Activated naive CD8-positive, alpha-beta T cell (primary cell): ENCODE results near the gene CSMD2.

ENCODE experiments used
- H3K27ac Mint-ChIP-seq: one replicate; pipeline ENCODE4 v1.8.0; 2021; ENCODE audit warnings: mixed read lengths
- H3K27me3 Mint-ChIP-seq: one replicate; pipeline ENCODE4 v1.8.0; 2021; ENCODE audit warnings: mixed read lengths
- H3K36me3 Mint-ChIP-seq: one replicate; pipeline ENCODE4 v1.8.0; 2021; ENCODE audit warnings: mixed read lengths
- H3K4me1 Mint-ChIP-seq: one replicate; pipeline ENCODE4 v1.8.0; 2021; ENCODE audit warnings: low read depth, mixed read lengths
- H3K4me3 Mint-ChIP-seq: one replicate; pipeline ENCODE4 v1.8.0; 2021; ENCODE audit warnings: mild to moderate bottlenecking, mixed read lengths
- H3K9me3 Mint-ChIP-seq: one replicate; pipeline ENCODE4 v1.8.0; 2021; ENCODE audit warnings: low read depth, mixed read lengths

The CSMD2 gene

GRCh38 chr1:33601751-33602150 is 563.3 kb downstream of the CSMD2 start:
- Mint-ChIP-seq H3K27me3 (peaks cover 11% of the 10 kb centered on the region), H3K4me3 (no peak overlapping the region), H3K36me3 (no peaks in the 10 kb centered on the region), H3K9me3 (no peaks in the 10 kb centered on the region), H3K4me1 (no peaks in the 10 kb centered on the region), H3K27ac (no peak overlapping the region)

- no peaks in the 10 kb centered on the region for H3K4me1 Mint-ChIP-seq
- no peak overlapping the region for H3K4me3 Mint-ChIP-seq
- no peaks in the 10 kb centered on the region for H3K36me3 Mint-ChIP-seq
- no peak overlapping the region for H3K27ac Mint-ChIP-seq
- peaks cover 19% of the 10 kb centered on the region for H3K27me3 Mint-ChIP-seq
- H3K9me3 Mint-ChIP-seq = no peaks in the 10 kb centered on the region
These were observed 565.4 kb downstream of the CSMD2 start for GRCh38 chr1:33599516-33600115.

- no peaks in the 10 kb centered on the region for H3K36me3 Mint-ChIP-seq
These were observed 576.3 kb downstream of the CSMD2 start for GRCh38 chr1:33588726-33589125.

GRCh38 chr1:33586795-33587194 is 578.2 kb downstream of the CSMD2 start:
- H3K4me1 Mint-ChIP-seq = no peaks in the 10 kb centered on the region
- H3K27me3 Mint-ChIP-seq = peaks cover 6% of the 10 kb centered on the region
- no peaks in the 10 kb centered on the region for H3K36me3 Mint-ChIP-seq
- H3K9me3 Mint-ChIP-seq = no peaks in the 10 kb centered on the region
- no peak overlapping the region for H3K27ac Mint-ChIP-seq
- no peak overlapping the region for H3K4me3 Mint-ChIP-seq

More at GRCh38 chr1:33588726-33589125, 576.3 kb downstream of the CSMD2 start:
- H3K27me3 Mint-ChIP-seq = peaks cover 6% of the 10 kb centered on the region
- no peaks in the 10 kb centered on the region for H3K9me3 Mint-ChIP-seq
- H3K4me1 Mint-ChIP-seq = no peaks in the 10 kb centered on the region
- no peak overlapping the region for H3K27ac Mint-ChIP-seq
- no peak overlapping the region for H3K4me3 Mint-ChIP-seq

- no peaks in the 10 kb centered on the region for H3K36me3 Mint-ChIP-seq
- no peaks in the 10 kb centered on the region for H3K9me3 Mint-ChIP-seq
- peaks cover 6% of the 10 kb centered on the region for H3K27me3 Mint-ChIP-seq
- no peaks in the 10 kb centered on the region for H3K4me1 Mint-ChIP-seq
- H3K27ac Mint-ChIP-seq = no peak overlapping the region
- H3K4me3 Mint-ChIP-seq = no peak overlapping the region
These were observed 578.9 kb downstream of the CSMD2 start for GRCh38 chr1:33586106-33586505.

GRCh38 chr1:33583567-33583966 is 581.5 kb downstream of the CSMD2 start:
- Mint-ChIP-seq H3K4me1 (no peaks in the 10 kb centered on the region), H3K9me3 (no peaks in the 10 kb centered on the region), H3K4me3 (no peak overlapping the region), H3K36me3 (no peaks in the 10 kb centered on the region), H3K27me3 (peaks cover 10% of the 10 kb centered on the region), H3K27ac (no peak overlapping the region)

- H3K4me3 Mint-ChIP-seq = no peak overlapping the region
- H3K27ac Mint-ChIP-seq = no peak overlapping the region
- H3K36me3 Mint-ChIP-seq = no peaks in the 10 kb centered on the region
- H3K9me3 Mint-ChIP-seq = no peaks in the 10 kb centered on the region
- H3K27me3 Mint-ChIP-seq = peaks cover 18% of the 10 kb centered on the region
- no peaks in the 10 kb centered on the region for H3K4me1 Mint-ChIP-seq
These were observed 586.2 kb downstream of the CSMD2 start for GRCh38 chr1:33578557-33579448.

- H3K4me1 Mint-ChIP-seq = no peaks in the 10 kb centered on the region
- H3K27me3 Mint-ChIP-seq = peaks cover 27% of the 10 kb centered on the region
- no peaks in the 10 kb centered on the region for H3K36me3 Mint-ChIP-seq
- no peaks in the 10 kb centered on the region for H3K9me3 Mint-ChIP-seq
- no peak overlapping the region for H3K4me3 Mint-ChIP-seq
- no peak overlapping the region for H3K27ac Mint-ChIP-seq
These were observed 587.4 kb downstream of the CSMD2 start for GRCh38 chr1:33577663-33578062.

GRCh38 chr1:33576821-33577599 is 588.0 kb downstream of the CSMD2 start:
- H3K4me3 Mint-ChIP-seq = no peak overlapping the region
- no peaks in the 10 kb centered on the region for H3K9me3 Mint-ChIP-seq
- H3K27me3 Mint-ChIP-seq = peaks cover 27% of the 10 kb centered on the region
- no peaks in the 10 kb centered on the region for H3K36me3 Mint-ChIP-seq
- no peaks in the 10 kb centered on the region for H3K4me1 Mint-ChIP-seq
- no peak overlapping the region for H3K27ac Mint-ChIP-seq

- Mint-ChIP-seq H3K9me3 (no peaks in the 10 kb centered on the region), H3K4me1 (no peaks in the 10 kb centered on the region), H3K36me3 (no peaks in the 10 kb centered on the region), H3K27me3 (peaks cover 29% of the 10 kb centered on the region), H3K4me3 (no peak overlapping the region), H3K27ac (no peak overlapping the region)
These were observed 589.6 kb downstream of the CSMD2 start for GRCh38 chr1:33575324-33575879.

GRCh38 chr1:33573661-33574060 is 591.4 kb downstream of the CSMD2 start:
- Mint-ChIP-seq H3K4me1 (no peaks in the 10 kb centered on the region), H3K36me3 (no peaks in the 10 kb centered on the region), H3K27ac (no peak overlapping the region), H3K4me3 (no peak overlapping the region), H3K27me3 (peaks cover 26% of the 10 kb centered on the region), H3K9me3 (no peaks in the 10 kb centered on the region)

- Mint-ChIP-seq H3K9me3 (no peaks in the 10 kb centered on the region), H3K27ac (no peak overlapping the region), H3K4me3 (no peak overlapping the region), H3K36me3 (no peaks in the 10 kb centered on the region), H3K27me3 (peaks cover 28% of the 10 kb centered on the region), H3K4me1 (no peaks in the 10 kb centered on the region)
These were observed 592.6 kb downstream of the CSMD2 start for GRCh38 chr1:33572387-33572786.

- Mint-ChIP-seq H3K9me3 (no peaks in the 10 kb centered on the region), H3K36me3 (no peaks in the 10 kb centered on the region), H3K4me1 (no peaks in the 10 kb centered on the region), H3K27ac (no peak overlapping the region), H3K4me3 (no peak overlapping the region), H3K27me3 (peaks cover 24% of the 10 kb centered on the region)
These were observed 595.7 kb downstream of the CSMD2 start for GRCh38 chr1:33569331-33569730.

GRCh38 chr1:33563699-33564098 is 601.3 kb downstream of the CSMD2 start:
- no peaks in the 10 kb centered on the region for H3K36me3 Mint-ChIP-seq
- H3K4me3 Mint-ChIP-seq = no peak overlapping the region
- no peak overlapping the region for H3K27ac Mint-ChIP-seq
- H3K9me3 Mint-ChIP-seq = no peaks in the 10 kb centered on the region
- H3K4me1 Mint-ChIP-seq = no peaks in the 10 kb centered on the region
- peaks cover 5% of the 10 kb centered on the region for H3K27me3 Mint-ChIP-seq

- peaks cover 4% of the 10 kb centered on the region for H3K27me3 Mint-ChIP-seq
- H3K4me1 Mint-ChIP-seq = no peaks in the 10 kb centered on the region
- H3K27ac Mint-ChIP-seq = no peak overlapping the region
- H3K36me3 Mint-ChIP-seq = no peaks in the 10 kb centered on the region
- H3K4me3 Mint-ChIP-seq = no peak overlapping the region
- H3K9me3 Mint-ChIP-seq = no peaks in the 10 kb centered on the region
These were observed 602.5 kb downstream of the CSMD2 start for GRCh38 chr1:33562563-33562962.
